Neural crest cell (in vitro differentiated cells): Measurements from ENCODE around the gene SEPTIN1. TPM values are rescaled to one million over a fixed set of nuclear protein-coding genes. Genes with fewer than 3 reads are reported as not detected.

Experiments used
- DNase-seq: peaks from one replicate; pipeline ENCODE4 v3.0.0; 2021; ENCODE audit warnings: low read depth, mixed read lengths, low spot score
- H3K27ac Mint-ChIP-seq: one replicate; pipeline ENCODE4 v1.8.0; 2021; ENCODE audit warnings: mild to moderate bottlenecking, mixed read lengths; ENCODE audit not compliant: unreplicated experiment
- H3K27me3 Mint-ChIP-seq: 2 replicates; pipeline ENCODE4 v1.8.0; 2021; ENCODE audit warnings: low read depth, mild to moderate bottlenecking, mixed read lengths
- H3K36me3 Mint-ChIP-seq: 2 replicates; pipeline ENCODE4 v1.8.0; 2021; ENCODE audit warnings: low read depth, mild to moderate bottlenecking, mixed read lengths
- H3K4me1 Mint-ChIP-seq: 2 replicates; pipeline ENCODE4 v1.8.0; 2021; ENCODE audit warnings: mixed read lengths
- H3K4me3 Mint-ChIP-seq: one replicate; pipeline ENCODE4 v1.8.0; 2021; ENCODE audit warnings: mild to moderate bottlenecking, mixed read lengths
- H3K9me3 Mint-ChIP-seq: 2 replicates; pipeline ENCODE4 v1.8.0; 2021; ENCODE audit warnings: mixed read lengths
- total RNA-seq: library from RNA; stranded (reverse); gene quantifications from 2 replicates; pipeline ENCODE4 v1.2.1, GENCODE V29; 2021
- TF ChIP-seq, protein P1 (sequence below): fragments of 200-600 bp; sonication (generic); conservative IDR thresholded peaks from 2 replicates; pipeline ENCODE4 v1.5.0; 2021; ENCODE audit warnings: antibody characterized with exemption, mild to moderate bottlenecking

Gene SEPTIN1
- total RNA-seq, 1 donor from 2014 or later: 2.3 TPM

DNA sequence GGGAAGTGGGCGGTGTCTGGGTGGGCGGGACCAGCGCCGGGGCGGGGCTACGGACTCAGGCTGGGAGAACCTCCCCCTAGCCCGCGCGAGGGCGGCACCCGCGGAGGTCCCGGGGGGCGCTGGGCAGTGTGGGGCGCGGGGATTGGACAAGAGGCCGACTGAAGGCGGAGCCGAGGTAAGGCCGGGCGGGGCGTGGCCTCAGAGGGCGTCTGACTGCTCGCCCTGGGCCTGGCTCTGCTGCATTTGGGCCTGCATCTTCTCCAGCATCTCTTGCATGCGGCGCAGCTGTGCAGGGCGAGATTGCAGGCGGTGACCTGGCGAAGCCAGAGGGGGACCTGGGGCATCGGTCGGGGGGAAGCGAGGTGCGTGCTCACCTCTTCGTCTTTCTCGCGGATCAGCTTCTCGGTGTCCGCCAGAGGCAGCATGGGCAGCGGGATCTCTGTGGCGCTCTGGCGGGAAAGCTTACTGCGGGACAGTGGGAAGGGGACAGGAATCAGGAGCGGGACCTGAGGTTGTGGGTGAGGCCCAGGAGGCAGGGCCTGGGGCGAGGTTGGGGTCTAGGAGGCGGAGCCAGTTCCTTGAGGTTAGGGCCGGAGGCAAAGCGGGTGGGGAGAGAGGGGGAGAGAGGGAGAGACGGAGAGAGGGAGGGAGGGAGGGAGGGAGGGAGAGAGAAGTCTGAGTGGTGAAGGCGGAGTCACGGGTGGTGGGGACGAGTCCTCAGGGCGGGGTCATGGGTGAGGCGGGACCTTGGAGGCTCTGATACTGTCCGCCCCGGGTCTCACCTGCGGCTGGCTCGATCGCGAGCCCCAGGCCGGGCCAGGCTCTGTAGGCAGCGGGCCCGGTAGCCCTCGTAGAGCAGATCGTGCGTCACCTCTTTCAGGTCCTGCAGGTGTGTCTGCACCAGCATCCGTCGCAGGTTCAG, 3.9 kb downstream of the SEPTIN1 start:
- peaks cover 39% of the 10 kb centered on the region for H3K4me1 Mint-ChIP-seq
- H3K9me3 Mint-ChIP-seq: no peaks in the 10 kb centered on the region

DNA sequence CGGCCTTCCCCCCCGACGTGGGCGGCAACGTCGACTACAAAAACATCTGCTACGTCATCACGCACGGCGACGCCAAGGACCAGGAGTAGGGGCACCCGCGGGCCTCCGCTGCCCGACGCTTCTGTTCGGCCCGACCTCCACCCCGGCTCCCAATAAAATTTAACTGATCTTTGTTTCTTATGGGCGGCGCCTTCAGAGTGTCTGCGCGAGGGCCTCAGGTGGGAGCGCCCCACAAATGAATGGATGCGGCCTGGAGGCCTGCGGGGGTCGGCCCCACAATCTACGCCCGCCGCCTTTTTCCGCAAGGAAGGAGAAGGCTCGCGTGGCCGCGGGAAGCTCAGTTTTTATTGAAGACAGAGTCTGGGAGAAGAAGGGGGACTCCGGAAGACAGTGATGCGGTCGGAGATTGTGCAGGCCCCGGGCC, 4.5 kb downstream of the SEPTIN1 start:
- DNase-seq: peak; percentile 75
- Mint-ChIP-seq H3K27me3 (no peaks in the 10 kb centered on the region), H3K27ac (peak overlapping the region; percentile 100), H3K9me3 (no peaks in the 10 kb centered on the region), H3K4me3 (peak overlapping the region; percentile 99), H3K36me3 (peaks cover 3% of the 10 kb centered on the region), H3K4me1 (peaks cover 39% of the 10 kb centered on the region)
- TF ChIP-seq, protein P1, sequence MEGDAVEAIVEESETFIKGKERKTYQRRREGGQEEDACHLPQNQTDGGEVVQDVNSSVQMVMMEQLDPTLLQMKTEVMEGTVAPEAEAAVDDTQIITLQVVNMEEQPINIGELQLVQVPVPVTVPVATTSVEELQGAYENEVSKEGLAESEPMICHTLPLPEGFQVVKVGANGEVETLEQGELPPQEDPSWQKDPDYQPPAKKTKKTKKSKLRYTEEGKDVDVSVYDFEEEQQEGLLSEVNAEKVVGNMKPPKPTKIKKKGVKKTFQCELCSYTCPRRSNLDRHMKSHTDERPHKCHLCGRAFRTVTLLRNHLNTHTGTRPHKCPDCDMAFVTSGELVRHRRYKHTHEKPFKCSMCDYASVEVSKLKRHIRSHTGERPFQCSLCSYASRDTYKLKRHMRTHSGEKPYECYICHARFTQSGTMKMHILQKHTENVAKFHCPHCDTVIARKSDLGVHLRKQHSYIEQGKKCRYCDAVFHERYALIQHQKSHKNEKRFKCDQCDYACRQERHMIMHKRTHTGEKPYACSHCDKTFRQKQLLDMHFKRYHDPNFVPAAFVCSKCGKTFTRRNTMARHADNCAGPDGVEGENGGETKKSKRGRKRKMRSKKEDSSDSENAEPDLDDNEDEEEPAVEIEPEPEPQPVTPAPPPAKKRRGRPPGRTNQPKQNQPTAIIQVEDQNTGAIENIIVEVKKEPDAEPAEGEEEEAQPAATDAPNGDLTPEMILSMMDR: no peak

More for the DNA sequence above, 3.9 kb downstream of the SEPTIN1 start:
- peak; percentile 97 for DNase-seq
- peak overlapping the region; percentile 100 for H3K27ac Mint-ChIP-seq
- H3K27me3 Mint-ChIP-seq: no peaks in the 10 kb centered on the region
- peak overlapping the region; percentile 99 for H3K4me3 Mint-ChIP-seq
- H3K36me3 Mint-ChIP-seq: peaks cover 3% of the 10 kb centered on the region
- TF ChIP-seq, protein P1: peak; percentile 22

DNA sequence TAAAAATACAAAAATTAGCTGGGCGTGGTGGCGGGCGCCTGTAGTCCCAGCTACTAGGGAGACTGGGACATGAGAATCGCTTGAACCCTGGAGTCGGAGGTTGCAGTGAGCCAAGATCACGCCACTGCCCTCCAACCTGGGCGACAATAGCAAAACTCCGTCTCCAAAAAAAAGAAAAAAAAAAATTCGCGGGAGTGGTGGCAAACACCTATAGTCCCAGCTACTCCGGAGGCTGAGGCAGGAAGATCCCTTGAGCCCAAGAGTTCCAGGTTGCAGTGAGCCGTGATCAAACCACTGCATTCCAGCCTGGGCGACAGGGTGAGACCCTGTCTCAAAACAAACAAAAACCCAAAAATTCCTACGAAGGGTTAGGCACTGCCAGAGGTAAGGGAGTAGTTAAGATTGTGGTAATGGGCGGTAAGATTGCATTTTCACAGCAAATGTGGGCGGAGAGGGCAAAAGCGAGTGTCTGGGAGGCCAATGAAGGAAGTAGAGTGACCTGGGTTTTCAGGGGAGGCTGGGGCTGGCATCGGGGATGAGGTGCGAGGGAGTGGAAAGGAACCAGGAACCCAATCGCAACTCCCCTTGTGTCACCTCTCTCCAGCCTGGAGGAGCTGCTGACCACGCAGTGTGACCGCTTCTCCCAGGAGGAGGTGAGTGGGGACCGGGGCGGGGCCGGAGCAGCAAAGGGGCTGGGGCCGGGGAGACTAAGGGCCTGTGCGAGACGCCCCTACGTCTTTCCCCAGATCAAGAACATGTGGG, 5.1 kb downstream of the SEPTIN1 start:
- Mint-ChIP-seq H3K27ac (peak overlapping the region; percentile 100), H3K4me1 (peaks cover 41% of the 10 kb centered on the region), H3K9me3 (no peaks in the 10 kb centered on the region), H3K27me3 (no peaks in the 10 kb centered on the region), H3K4me3 (peak overlapping the region; percentile 99), H3K36me3 (peaks cover 3% of the 10 kb centered on the region)
- TF ChIP-seq, protein P1: no peak
- no peak for DNase-seq

DNA sequence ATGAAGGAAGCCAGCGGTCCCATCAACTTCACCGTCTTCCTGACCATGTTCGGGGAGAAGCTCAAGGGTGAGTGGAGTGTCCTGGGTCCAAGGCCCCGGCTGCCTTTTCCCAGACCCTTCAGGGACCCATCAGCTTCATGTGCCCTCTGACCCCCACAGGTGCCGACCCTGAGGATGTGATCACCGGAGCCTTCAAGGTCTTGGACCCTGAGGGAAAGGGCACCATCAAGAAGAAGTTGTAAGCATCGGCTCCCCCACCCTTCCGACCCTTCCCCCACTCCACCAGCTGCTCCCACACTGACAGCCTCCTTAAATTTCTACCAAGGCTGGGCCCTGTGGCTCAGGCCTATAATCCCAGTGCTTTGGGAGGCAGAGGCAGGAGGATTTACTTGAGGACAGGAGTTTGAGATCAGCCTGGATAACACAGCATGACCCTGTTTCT, 5.9 kb downstream of the SEPTIN1 start:
- Mint-ChIP-seq H3K4me3 (no peak overlapping the region), H3K27ac (no peak overlapping the region), H3K4me1 (peaks cover 45% of the 10 kb centered on the region), H3K27me3 (no peaks in the 10 kb centered on the region), H3K9me3 (no peaks in the 10 kb centered on the region), H3K36me3 (peaks cover 3% of the 10 kb centered on the region)
- TF ChIP-seq, protein P1: no peak
- no peak for DNase-seq

DNA sequence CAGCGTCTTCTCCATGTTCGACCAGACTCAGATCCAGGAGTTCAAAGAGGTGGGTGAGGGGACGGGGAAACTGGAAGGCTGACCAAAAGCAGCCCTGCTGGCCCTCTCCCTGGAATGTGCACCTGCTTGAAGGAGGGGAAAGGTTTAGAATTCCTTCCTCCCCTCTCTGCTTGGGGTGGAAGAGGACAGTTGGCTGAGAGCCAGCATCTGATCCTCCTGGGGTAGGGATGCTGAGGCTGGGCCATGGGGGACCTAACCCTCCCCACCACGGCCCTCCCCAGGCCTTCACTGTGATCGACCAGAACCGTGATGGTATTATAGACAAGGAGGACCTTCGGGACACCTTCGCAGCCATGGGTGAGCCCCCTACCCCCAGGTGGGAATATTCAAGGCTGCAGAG, 6.5 kb downstream of the SEPTIN1 start:
- Mint-ChIP-seq H3K4me3 (peak overlapping the region; percentile 68), H3K9me3 (no peaks in the 10 kb centered on the region), H3K4me1 (peaks cover 45% of the 10 kb centered on the region), H3K36me3 (peaks cover 3% of the 10 kb centered on the region), H3K27ac (no peak overlapping the region), H3K27me3 (no peaks in the 10 kb centered on the region)
- TF ChIP-seq, protein P1: no peak
- no peak for DNase-seq
